K562 (cell line): ENCODE results near the gene RFX7. TPM values are rescaled to one million over a fixed set of nuclear protein-coding genes. Genes with fewer than 3 reads are reported as not detected.
A peak's percentile ranks its signal among the peaks of the same experiment; 100 is the strongest.

Source experiments
- ATAC-seq: fragments of 200-7000 bp; cut with Tn5 transposase; 3 replicates; pipeline ENCODE4 v1.9.1; 2020; ENCODE audit warnings: moderate library complexity
- BruUV-seq: library from RNA; stranded (reverse); fragments of 400-500 nt; replicated peaks from 2 replicates; lab custom pipeline; 2021; lab: Mats Ljungman, UMichigan
- CTCF ChIA-PET: fragments of 300-600 bp; formaldehyde crosslinking; extraction: SDS; loops from one replicate; lab custom pipeline; 2021; ENCODE audit warnings: low intra/inter-chr PET ratio; lab: Yijun Ruan, JAX
- POLR2A ChIA-PET: fragments of 300-600, 350-650 bp; sonication (Branson Sonifier 250); formaldehyde crosslinking; extraction: SDS; loops from one replicate; lab custom pipeline; 2021; ENCODE audit warnings: antibody characterized with exemption, inconsistent platforms; lab: Yijun Ruan, JAX
- DNase-seq, 4 experiments: peaks; one replicate each; pipeline versions ENCODE4 v3.0.0 to v3.0.0-alpha.2; 2011 to 2018; ENCODE audit warnings: low spot score in 3 of 4, mixed read lengths in 3 of 4; ENCODE audit errors: extremely low read depth in 1 of 4
- FAIRE-seq: peaks from 2 replicates; lab custom pipeline; 2011; peaks lifted over from hg19 to GRCh38; lab: Jason Lieb, UNC
- H2AFZ ChIP-seq: 2 replicates; pipeline ENCODE4 v1.6.0; 2011; ENCODE audit warnings: low read depth, low read length, control low read depth, inconsistent platforms
- H3K27ac ChIP-seq: fragments of 200-600 bp; 3 replicates; pipeline ENCODE4 v1.8.0; 2011; ENCODE audit warnings: low read depth, mild to moderate bottlenecking, control low read depth, inconsistent platforms, low read length, moderate library complexity, mixed read lengths; ENCODE audit errors: extremely low read depth
- H3K27me3 ChIP-seq, 2 experiments: fragments of 300-600 bp in 1 of 2; 2 replicates in 1 of 2; 3 replicates in 1 of 2; pipeline versions ENCODE4 v1.6.0 to v1.8.0; 2011; ENCODE audit warnings: inconsistent platforms in 2 of 2, low read length in 2 of 2, mild to moderate bottlenecking in 1 of 2, mixed read lengths in 1 of 2, moderate library complexity in 1 of 2; ENCODE audit not compliant: control insufficient read depth in 2 of 2, insufficient read depth in 2 of 2
- H3K36me3 ChIP-seq: fragments of 300-600 bp; 3 replicates; pipeline ENCODE4 v1.8.0; 2011; ENCODE audit warnings: mild to moderate bottlenecking, low read length, inconsistent platforms; ENCODE audit not compliant: control insufficient read depth, insufficient read depth
- H3K4me1 ChIP-seq, 2 experiments: fragments of 200-600 bp in 1 of 2; replicated peaks in 1 of 2; 2 replicates in 1 of 2; 3 replicates in 1 of 2; pipeline versions ENCODE4 v1.5.1 to v1.8.0; 2011; ENCODE audit warnings: inconsistent platforms in 2 of 2, low read length in 2 of 2, mild to moderate bottlenecking in 1 of 2, mixed read lengths in 1 of 2, moderate library complexity in 1 of 2; ENCODE audit not compliant: control insufficient read depth in 2 of 2, insufficient read depth in 2 of 2
- H3K4me2 ChIP-seq: 2 replicates; pipeline ENCODE4 v1.6.1; 2011; ENCODE audit warnings: low read length, control low read depth, inconsistent platforms, mixed read lengths; ENCODE audit not compliant: insufficient read depth
- H3K4me3 ChIP-seq: fragments of 200-600 bp; sonication (generic), shearing (Covaris generic); 2 replicates; pipeline ENCODE4 v1.5.1; 2016; ENCODE audit warnings: control low read depth, inconsistent platforms
- H3K79me2 ChIP-seq: fragments of 200-600 bp; 3 replicates; pipeline ENCODE4 v1.8.0; 2011; ENCODE audit warnings: low read length, inconsistent platforms; ENCODE audit not compliant: control insufficient read depth, insufficient read depth
- H3K9ac ChIP-seq, 2 experiments: 2 replicates each; pipeline versions ENCODE4 v1.6.0 to v1.6.1; 2011; ENCODE audit warnings: low read depth in 2 of 2, low read length in 2 of 2, control low read depth in 1 of 2, inconsistent platforms in 1 of 2, mild to moderate bottlenecking in 1 of 2, mixed read lengths in 1 of 2; ENCODE audit not compliant: insufficient read depth in 1 of 2
- H3K9me1 ChIP-seq: one replicate; pipeline ENCODE4 v1.6.0; 2011; ENCODE audit warnings: inconsistent platforms, mild to moderate bottlenecking, low read length, moderate library complexity; ENCODE audit not compliant: control insufficient read depth, insufficient read depth
- H3K9me3 ChIP-seq: replicated peaks from 2 replicates; pipeline ENCODE4 v1.5.1; 2011; ENCODE audit warnings: low read depth, low read length, inconsistent platforms; ENCODE audit not compliant: control insufficient read depth, insufficient read depth
- H4K20me1 ChIP-seq: replicated peaks from 2 replicates; pipeline ENCODE4 v1.6.1; 2011; ENCODE audit warnings: low read length, inconsistent platforms, mixed read lengths; ENCODE audit not compliant: control insufficient read depth, insufficient read depth
- CBX1 ChIP-seq: sonication (generic); IDR thresholded peaks from 2 replicates; pipeline ENCODE4 v1.6.1; 2016; ENCODE audit warnings: antibody characterized with exemption, low read depth, mild to moderate bottlenecking
- CBX3 ChIP-seq, 2 experiments: IDR thresholded peaks; 1 replicate in 1 of 2; 2 replicates in 1 of 2; pipeline ENCODE4 v1.6.1; 2012; ENCODE audit warnings: inconsistent platforms in 2 of 2, low read length in 2 of 2, borderline replicate concordance in 1 of 2, control low read depth in 1 of 2
- CBX5 ChIP-seq: IDR thresholded peaks from 2 replicates; pipeline ENCODE4 v1.6.1; 2014; ENCODE audit warnings: low read depth, borderline replicate concordance
- CLOCK ChIP-seq: fragments of 250-450 bp; sonication (Bioruptor Pico); IDR thresholded peaks from 2 replicates; pipeline ENCODE4 v1.4.0; 2020; ENCODE audit warnings: mild to moderate bottlenecking, moderate library complexity, borderline replicate concordance
- HLTF ChIP-seq: fragments of 450-650 bp; IDR thresholded peaks from 2 replicates; pipeline ENCODE4 v1.6.1; 2016
- JUN ChIP-seq, 2 experiments: sonication (generic) in 1 of 2; formaldehyde crosslinking in 1 of 2; IDR thresholded peaks; 2 replicates each; pipeline versions ENCODE4 v1.6.1 to v1.8.0; 2012 to 2022; ENCODE audit warnings: borderline replicate concordance in 2 of 2, mild to moderate bottlenecking in 2 of 2, improper control_type of control experiment in 1 of 2, low read depth in 1 of 2, low read length in 1 of 2, missing genetic modification reagents in 1 of 2
- NCOR1 ChIP-seq: fragments of 450-650 bp; IDR thresholded peaks from 2 replicates; pipeline ENCODE4 v1.6.1; 2016; ENCODE audit warnings: mild to moderate bottlenecking, moderate library complexity
- SMARCA4 ChIP-seq: fragments of 450-650 bp; IDR thresholded peaks from 2 replicates; pipeline ENCODE4 v1.6.1; 2016
- TRIM24 ChIP-seq, 2 experiments: fragments of 450-650 bp; IDR thresholded peaks; 2 replicates each; pipeline ENCODE4 v1.6.1; 2016
- TRIM28 ChIP-seq: fragments of 450-650 bp; IDR thresholded peaks from 2 replicates; pipeline ENCODE4 v1.6.1; 2017
- TSHZ1 ChIP-seq: fragments of 250-450 bp; sonication (Bioruptor Pico); IDR thresholded peaks from 2 replicates; pipeline ENCODE4 v1.4.0; 2020; ENCODE audit warnings: mild to moderate bottlenecking, moderate library complexity
- XRCC3 ChIP-seq: fragments of 450-650 bp; IDR thresholded peaks from 2 replicates; pipeline ENCODE4 v1.6.1; 2017; ENCODE audit warnings: mild to moderate bottlenecking, moderate library complexity
- ZFP36 ChIP-seq: fragments of 150-350 bp; IDR thresholded peaks from 2 replicates; pipeline ENCODE4 v1.6.1; 2018; ENCODE audit warnings: low read length, low read depth; ENCODE audit not compliant: partially characterized antibody
- ZKSCAN3 ChIP-seq: fragments of 250-450 bp; sonication (Bioruptor Pico); IDR thresholded peaks from 2 replicates; pipeline ENCODE4 v1.4.0; 2020
- ZNF445 ChIP-seq: fragments of 250-450 bp; sonication (Bioruptor Pico); IDR thresholded peaks from 2 replicates; pipeline ENCODE4 v1.4.0; 2020; ENCODE audit warnings: low read depth, mild to moderate bottlenecking, moderate library complexity
- WGBS: fragments of 100-300 bp; shearing (Covaris generic); methylation state at CpG from one replicate; pipeline ENCODE4 v1.1.6; 2016; ENCODE audit warnings: low coverage, mixed read lengths; ENCODE audit not compliant: insufficient coverage; ENCODE audit errors: missing lambda C conversion rate; 5-methylcytosine and 5-hydroxymethylcytosine counted together
- in situ Hi-C: fragments of 300-500 bp; cut with MboI; formaldehyde crosslinking; loops from 4 replicates; pipeline ENCODE4 v1.15.0; 2018; ENCODE audit warnings: inconsistent platforms, mixed read lengths
- intact Hi-C: fragments of 100-400 bp; cut with micrococcal nuclease; formaldehyde crosslinking; loops from 2 replicates; pipeline ENCODE4 v1.14.2; 2022
- polyA plus RNA-seq, 8 experiments: library from polyadenylated mRNA; depleted of rRNA in 4 of 8; stranded (reverse) in 5 of 8; unstranded in 3 of 8; fragments of >200 nt; fragmentation: Nextera tagmentation in 2 of 8; fragmentation: Illumina TruSeq in 1 of 8; extraction: Ambion mirVana in 2 of 8; extraction: Trizol in 1 of 8; gene quantifications; 2 replicates each; pipeline versions ENCODE4 v1.2.1 to v1.2.3, GENCODE V29; 2011 to 2014; ENCODE audit warnings: inconsistent platforms in 1 of 8, missing spikeins in 1 of 8
- total RNA-seq, 7 experiments: library from RNA; depleted of rRNA in 6 of 7; stranded (reverse); fragments of >200 nt in 6 of 7; fragmentation: Illumina TruSeq in 2 of 7; extraction: Trizol in 2 of 7; gene quantifications; 2 replicates each; pipeline versions ENCODE4 v1.2.1 to v1.2.3, GENCODE V29; 2011 to 2021; ENCODE audit warnings: low replicate concordance in 1 of 7
- TF ChIP-seq, protein P1 (sequence below): fragments of 450-650 bp; IDR thresholded peaks from 2 replicates; pipeline ENCODE4 v1.6.1; 2018; ENCODE audit warnings: mild to moderate bottlenecking, low read depth; ENCODE audit not compliant: partially characterized antibody

Gene RFX7
- total and polyA plus RNA-seq, 9 of the 15 experiments (the other 6 are each of a cell fraction or from before 2014, with no cell fraction given): 2.4 to 17.9 (median 6.3) TPM

- intact Hi-C loops: no loop called here
- FAIRE-seq: no peak
- H3K4me2 ChIP-seq: no peak overlapping the region
- H3K9ac ChIP-seq: no peak overlapping the region
- H3K27ac ChIP-seq: no peak overlapping the region
- peaks cover 55% of the 10 kb centered on the region for H3K79me2 ChIP-seq
- ChIA-PET POLR2A (interaction anchor here (1.2 kb wide), 1 partner anchor 20 kb away, joined by 3 read pairs; no protein-coding TSS in a partner anchor), CTCF (no interaction called here)
- in situ Hi-C loops: no loop called here
- no peak for ATAC-seq
- H3K27me3 ChIP-seq: no peaks in the 10 kb centered on the region
- BruUV-seq: no TSS peak
- H4K20me1 ChIP-seq: no peaks in the 10 kb centered on the region
- no peaks in the 10 kb centered on the region for H3K9me1 ChIP-seq
- peaks cover 37% of the 10 kb centered on the region for H3K36me3 ChIP-seq
- H3K4me3 ChIP-seq: no peak overlapping the region
- DNase-seq: peak in 1 of 4 experiments; percentile 28
- no peak overlapping the region for H2AFZ ChIP-seq
- no peaks in the 10 kb centered on the region for H3K4me1 ChIP-seq
- 91% methylated on average over 3 of the region's 3 CpGs for WGBS
- H3K9me3 ChIP-seq: peaks cover 15% of the 10 kb centered on the region
- TF ChIP-seq TRIM24 (IDR thresholded peaks at IDR 0.05) (peak; percentile 17 to 39; a peak in 1 of 4 replicates), XRCC3 (0 out of 2 replicates have a peak, but pooled peaks have one; percentile 55), ZNF445 (0 out of 2 replicates have a peak, but pooled peaks have one; percentile 35), CLOCK (CRISPR knock-in tag) (no peak), CBX5 (peak; percentile 96), ZKSCAN3 (CRISPR knock-in tag) (no peak), CBX1 (peak; percentile 96), JUN (IDR thresholded peaks at IDR 0.05; ENCODE audit: borderline replicate concordance, low read depth, low read length) (0 out of 2 replicates have a peak, but pooled peaks have one; percentile 8), JUN (CRISPR knock-in tag; IDR thresholded peaks at IDR 0.05; ENCODE audit: borderline replicate concordance) (no peak), CBX3 (IDR thresholded peaks at IDR 0.05; ENCODE audit: borderline replicate concordance in 1 of 2, low read length in 2 of 2) (peak in 1 of 2 experiments; percentile 95; a peak in 2 of 3 replicates), ZFP36 (peak; percentile 82), TSHZ1 (CRISPR knock-in tag) (no peak), TRIM28 (peak; percentile 95), HLTF (peak; percentile 68; the same call in 1 of the 2 replicates), SMARCA4 (no peak), NCOR1 (no peak)
- TF ChIP-seq, protein P1, sequence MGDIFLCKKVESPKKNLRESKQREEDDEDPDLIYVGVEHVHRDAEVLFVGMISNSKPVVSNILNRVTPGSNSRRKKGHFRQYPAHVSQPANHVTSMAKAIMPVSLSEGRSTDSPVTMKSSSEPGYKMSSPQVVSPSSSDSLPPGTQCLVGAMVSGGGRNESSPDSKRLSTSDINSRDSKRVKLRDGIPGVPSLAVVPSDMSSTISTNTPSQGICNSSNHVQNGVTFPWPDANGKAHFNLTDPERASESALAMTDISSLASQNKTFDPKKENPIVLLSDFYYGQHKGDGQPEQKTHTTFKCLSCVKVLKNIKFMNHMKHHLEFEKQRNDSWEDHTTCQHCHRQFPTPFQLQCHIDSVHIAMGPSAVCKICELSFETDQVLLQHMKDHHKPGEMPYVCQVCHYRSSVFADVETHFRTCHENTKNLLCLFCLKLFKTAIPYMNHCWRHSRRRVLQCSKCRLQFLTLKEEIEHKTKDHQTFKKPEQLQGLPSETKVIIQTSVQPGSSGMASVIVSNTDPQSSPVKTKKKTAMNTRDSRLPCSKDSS: peak; percentile 89
Measured at GRCh38 chr15:56232058-56232457, 11.6 kb downstream of the RFX7 start.
